ENCODE measurements around the gene RFX7.

- no peak for TF ChIP-seq CTCF (IDR thresholded peaks at IDR 0.05)
- no peak for TF ChIP-seq POLR2A (IDR thresholded peaks at IDR 0.05)
Measured at GRCh38 chr15:56105855-56106254, 137.8 kb downstream of the RFX7 start.
